K562 (cell line): ENCODE results near the gene REP15. TPM values are rescaled to one million over a fixed set of nuclear protein-coding genes. Genes with fewer than 3 reads are reported as not detected.

Experiments used
- GATAD2B ChIP-seq: fragments of 450-650 bp; IDR thresholded peaks from 2 replicates; pipeline ENCODE4 v1.6.1; 2017; ENCODE audit warnings: mild to moderate bottlenecking, borderline replicate concordance
- GTF3C2 ChIP-seq: IDR thresholded peaks from 3 replicates; pipeline ENCODE4 v1.6.1; 2011; ENCODE audit warnings: borderline replicate concordance, mild to moderate bottlenecking, moderate library complexity; ENCODE audit not compliant: insufficient read length; ENCODE audit errors: extremely low read depth
- MAFK ChIP-seq: IDR thresholded peaks from 2 replicates; pipeline ENCODE4 v1.6.1; 2011; ENCODE audit warnings: low read length, improper control_type of control experiment
- MECOM ChIP-seq: fragments of 250-450 bp; sonication (Bioruptor Pico); IDR thresholded peaks from 2 replicates; pipeline ENCODE4 v1.8.0; 2022; ENCODE audit warnings: inconsistent platforms
- MIER1 ChIP-seq: fragments of 450-650 bp; IDR thresholded peaks from 2 replicates; pipeline ENCODE4 v1.6.1; 2016; ENCODE audit warnings: antibody characterized with exemption, mild to moderate bottlenecking, low read depth
- MXI1 ChIP-seq: IDR thresholded peaks from 2 replicates; pipeline ENCODE4 v1.6.1; 2011; ENCODE audit warnings: low read depth, mild to moderate bottlenecking, improper control_type of control experiment, low read length
- NR0B1 ChIP-seq: fragments of 450-650 bp; IDR thresholded peaks from one replicate; pipeline ENCODE4 v1.6.1; 2018; ENCODE audit warnings: mild to moderate bottlenecking, moderate library complexity; ENCODE audit not compliant: partially characterized antibody
- PCBP2 ChIP-seq: fragments of 200-400 bp; formaldehyde crosslinking; IDR thresholded peaks from 2 replicates; pipeline ENCODE4 v1.6.1; 2018; ENCODE audit warnings: low read length, low read depth, mild to moderate bottlenecking, moderate library complexity; ENCODE audit not compliant: poor library complexity, severe bottlenecking
- POLR2AphosphoS5 ChIP-seq: IDR thresholded peaks from 2 replicates; pipeline ENCODE4 v1.6.1; 2011; ENCODE audit warnings: mild to moderate bottlenecking, low read depth, low read length, moderate library complexity; ENCODE audit not compliant: control insufficient read depth, insufficient read depth
- SAFB ChIP-seq: fragments of 200-400 bp; formaldehyde crosslinking; IDR thresholded peaks from 2 replicates; pipeline ENCODE4 v1.6.1; 2017; ENCODE audit warnings: low read depth, low read length, borderline replicate concordance
- TEAD4 ChIP-seq, 2 experiments: sonication (generic) in 1 of 2; formaldehyde crosslinking in 1 of 2; IDR thresholded peaks; 2 replicates each; pipeline versions ENCODE4 v1.6.1 to v1.8.0; 2012 to 2022; ENCODE audit warnings: borderline replicate concordance in 1 of 2, inconsistent platforms in 1 of 2, low read length in 1 of 2, mild to moderate bottlenecking in 1 of 2, missing genetic modification reagents in 1 of 2
- THRB ChIP-seq: fragments of 450-650 bp; formaldehyde crosslinking; conservative IDR thresholded peaks from 2 replicates; pipeline ENCODE4 v1.4.0; 2022; ENCODE audit warnings: mild to moderate bottlenecking, missing genetic modification characterization
- ZC3H8 ChIP-seq: fragments of 450-650 bp; IDR thresholded peaks from 2 replicates; pipeline ENCODE4 v1.6.1; 2017
- ZFP30 ChIP-seq: fragments of 250-450 bp; sonication (Bioruptor Pico); IDR thresholded peaks from 2 replicates; pipeline ENCODE4 v1.8.0; 2022; ENCODE audit warnings: moderate library complexity, mild to moderate bottlenecking, inconsistent platforms, borderline replicate concordance
- polyA plus RNA-seq, 8 experiments: library from polyadenylated mRNA; depleted of rRNA in 4 of 8; stranded (reverse) in 5 of 8; unstranded in 3 of 8; fragments of >200 nt; fragmentation: Nextera tagmentation in 2 of 8; fragmentation: Illumina TruSeq in 1 of 8; extraction: Ambion mirVana in 2 of 8; extraction: Trizol in 1 of 8; gene quantifications; 2 replicates each; pipeline versions ENCODE4 v1.2.1 to v1.2.3, GENCODE V29; 2011 to 2014; ENCODE audit warnings: inconsistent platforms in 1 of 8, missing spikeins in 1 of 8
- total RNA-seq, 7 experiments: library from RNA; depleted of rRNA in 6 of 7; stranded (reverse); fragments of >200 nt in 6 of 7; fragmentation: Illumina TruSeq in 2 of 7; extraction: Trizol in 2 of 7; gene quantifications; 2 replicates each; pipeline versions ENCODE4 v1.2.1 to v1.2.3, GENCODE V29; 2011 to 2021; ENCODE audit warnings: low replicate concordance in 1 of 7
- TF ChIP-seq, protein P1 (sequence below): fragments of 250-450 bp; sonication (Bioruptor Pico); IDR thresholded peaks from 2 replicates; pipeline ENCODE4 v1.8.0; 2022; ENCODE audit warnings: moderate library complexity, mild to moderate bottlenecking, inconsistent platforms
- TF ChIP-seq, protein P2 (sequence below), 2 experiments: fragments of 200-800 bp in 1 of 2; sonication (Bioruptor generic) in 1 of 2; sonication (generic) in 1 of 2; formaldehyde crosslinking in 1 of 2; IDR thresholded peaks in 1 of 2; conservative IDR thresholded peaks in 1 of 2; 2 replicates each; pipeline versions ENCODE4 v1.5.0 to v1.6.1; 2016 to 2020; ENCODE audit warnings: missing compliant biosample characterization in 1 of 2, missing genetic modification characterization in 1 of 2, missing genetic modification reagents in 1 of 2
- TF ChIP-seq, protein P3 (sequence below): sonication (generic); formaldehyde crosslinking; IDR thresholded peaks from 2 replicates; pipeline ENCODE4 v1.8.0; 2022; ENCODE audit warnings: mild to moderate bottlenecking, missing genetic modification reagents

Gene REP15
- total and polyA plus RNA-seq, 9 of the 15 experiments (the other 6 are each of a cell fraction or from before 2014, with no cell fraction given), result not detected

- TF ChIP-seq THRB (CRISPR knock-in tag) (no peak), ZC3H8 (no peak), TEAD4 (IDR thresholded peaks at IDR 0.05; ENCODE audit: low read length) (peak; percentile 94), TEAD4 (CRISPR knock-in tag; IDR thresholded peaks at IDR 0.05; ENCODE audit: borderline replicate concordance) (peak; percentile 87; the same call in 1 of the 2 replicates), PCBP2 (no peak), MECOM (no peak), GATAD2B (no peak), ZFP30 (CRISPR knock-in tag) (no peak), MAFK (no peak), POLR2AphosphoS5 (no peak), NR0B1 (no peak), MIER1 (no peak), GTF3C2 (no peak), MXI1 (no peak), SAFB (no peak)
- TF ChIP-seq, protein P1, sequence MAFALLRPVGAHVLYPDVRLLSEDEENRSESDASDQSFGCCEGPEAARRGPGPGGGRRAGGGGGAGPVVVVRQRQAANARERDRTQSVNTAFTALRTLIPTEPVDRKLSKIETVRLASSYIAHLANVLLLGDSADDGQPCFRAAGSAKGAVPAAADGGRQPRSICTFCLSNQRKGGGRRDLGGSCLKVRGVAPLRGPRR (CRISPR knock-in tag), result no peak
- TF ChIP-seq, protein P2, sequence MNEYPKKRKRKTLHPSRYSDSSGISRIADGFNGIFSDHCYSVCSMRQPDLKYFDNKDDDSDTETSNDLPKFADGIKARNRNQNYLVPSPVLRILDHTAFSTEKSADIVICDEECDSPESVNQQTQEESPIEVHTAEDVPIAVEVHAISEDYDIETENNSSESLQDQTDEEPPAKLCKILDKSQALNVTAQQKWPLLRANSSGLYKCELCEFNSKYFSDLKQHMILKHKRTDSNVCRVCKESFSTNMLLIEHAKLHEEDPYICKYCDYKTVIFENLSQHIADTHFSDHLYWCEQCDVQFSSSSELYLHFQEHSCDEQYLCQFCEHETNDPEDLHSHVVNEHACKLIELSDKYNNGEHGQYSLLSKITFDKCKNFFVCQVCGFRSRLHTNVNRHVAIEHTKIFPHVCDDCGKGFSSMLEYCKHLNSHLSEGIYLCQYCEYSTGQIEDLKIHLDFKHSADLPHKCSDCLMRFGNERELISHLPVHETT (CRISPR knock-in tag; conservative IDR thresholded peaks at IDR 0.05 in 1 of 2, IDR thresholded peaks at IDR 0.05 in 1 of 2), result no peak
- TF ChIP-seq, protein P3, sequence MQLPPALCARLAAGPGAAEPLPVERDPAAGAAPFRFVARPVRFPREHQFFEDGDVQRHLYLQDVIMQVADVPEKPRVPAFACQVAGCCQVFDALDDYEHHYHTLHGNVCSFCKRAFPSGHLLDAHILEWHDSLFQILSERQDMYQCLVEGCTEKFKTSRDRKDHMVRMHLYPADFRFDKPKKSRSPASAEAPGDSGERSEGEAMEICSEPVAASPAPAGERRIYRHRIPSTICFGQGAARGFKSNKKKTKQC (CRISPR knock-in tag), result no peak
Measured at GRCh38 chr12:27703720-27704452, 7.6 kb downstream of the REP15 start (continued).
